Activated T-helper 1 cell treated with anti-CD3 and anti-CD28 coated beads, Interleukin-2, amount 50 U/mL, for 16 hours (primary cell): Measurements from ENCODE around the gene OGN.
"Not testable (repeated sequence)": the region's sequence is repeated elsewhere in the genome, so short reads cannot be mapped to it uniquely, and the experiment has no call there.

ENCODE experiments used
- DNase-seq, 2 donors: peaks; one replicate each; pipeline ENCODE4 v3.0.0-alpha.2; 2020; ENCODE audit warnings: low read depth in 1 of 2, low spot score in 1 of 2

OGN gene, protein sequence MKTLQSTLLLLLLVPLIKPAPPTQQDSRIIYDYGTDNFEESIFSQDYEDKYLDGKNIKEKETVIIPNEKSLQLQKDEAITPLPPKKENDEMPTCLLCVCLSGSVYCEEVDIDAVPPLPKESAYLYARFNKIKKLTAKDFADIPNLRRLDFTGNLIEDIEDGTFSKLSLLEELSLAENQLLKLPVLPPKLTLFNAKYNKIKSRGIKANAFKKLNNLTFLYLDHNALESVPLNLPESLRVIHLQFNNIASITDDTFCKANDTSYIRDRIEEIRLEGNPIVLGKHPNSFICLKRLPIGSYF

DNA sequence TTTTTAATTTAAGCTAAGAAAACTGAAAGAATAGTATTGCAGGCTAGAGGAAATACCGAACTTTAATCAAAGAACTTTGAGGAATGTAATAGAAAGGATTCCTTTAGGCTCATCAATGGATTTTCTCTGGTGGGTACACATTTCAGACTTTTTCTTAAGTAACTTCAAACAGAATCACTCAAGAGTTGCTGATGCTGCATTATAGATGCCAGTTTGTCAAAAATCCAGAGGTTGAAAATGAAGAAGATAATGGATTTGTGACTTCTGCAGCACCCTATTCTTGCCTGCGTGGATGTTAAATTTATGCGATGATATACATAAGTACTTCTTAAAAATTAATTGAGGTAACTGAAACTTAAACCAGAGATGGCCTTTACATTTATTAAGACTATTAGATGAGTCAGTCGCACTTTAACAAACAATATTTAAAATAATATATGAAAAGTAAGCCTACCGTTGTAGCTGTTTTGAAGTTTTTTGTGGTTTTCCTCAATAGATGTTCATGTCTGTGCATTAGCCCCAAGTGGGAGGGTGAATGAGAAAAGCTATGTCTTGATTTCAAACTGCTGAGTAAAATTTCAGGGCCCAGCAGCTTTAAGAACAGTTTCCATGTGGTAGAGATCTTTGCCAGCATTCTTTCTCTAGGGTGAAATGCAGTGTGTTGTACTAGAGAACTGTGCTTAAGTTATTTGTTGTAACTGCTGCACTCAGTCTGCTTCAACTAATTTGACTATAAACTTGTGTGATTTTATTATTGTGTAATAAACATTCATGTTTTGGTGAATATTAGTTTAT is at the start of gene OGN:
Gene OGN (minus strand): TSS at position 537 of the 795 bp plus-strand sequence. CDS start 1,171 bp downstream, outside the sequence.
- DNase-seq, result no peak

DNA sequence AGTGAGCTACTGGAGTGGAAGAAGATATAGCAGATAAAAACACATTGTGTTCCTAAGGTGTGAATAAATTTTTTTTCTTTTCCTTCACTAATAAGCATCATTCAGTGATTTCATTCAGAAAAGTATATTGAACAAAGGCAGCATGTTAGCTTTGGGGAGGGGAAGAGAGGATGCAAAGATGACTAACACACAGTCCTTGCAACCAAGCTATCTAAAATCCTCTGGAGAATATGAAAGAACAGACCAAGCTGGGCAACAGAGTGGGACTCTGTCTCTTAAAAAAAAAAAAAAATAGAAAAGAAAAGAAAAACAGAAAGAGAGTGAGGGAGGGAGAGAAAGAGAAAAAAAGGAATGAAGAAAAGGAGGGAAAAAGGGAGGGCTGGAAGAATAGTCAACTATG is 42.2 kb upstream of the OGN start:
- no peak for DNase-seq

DNA sequence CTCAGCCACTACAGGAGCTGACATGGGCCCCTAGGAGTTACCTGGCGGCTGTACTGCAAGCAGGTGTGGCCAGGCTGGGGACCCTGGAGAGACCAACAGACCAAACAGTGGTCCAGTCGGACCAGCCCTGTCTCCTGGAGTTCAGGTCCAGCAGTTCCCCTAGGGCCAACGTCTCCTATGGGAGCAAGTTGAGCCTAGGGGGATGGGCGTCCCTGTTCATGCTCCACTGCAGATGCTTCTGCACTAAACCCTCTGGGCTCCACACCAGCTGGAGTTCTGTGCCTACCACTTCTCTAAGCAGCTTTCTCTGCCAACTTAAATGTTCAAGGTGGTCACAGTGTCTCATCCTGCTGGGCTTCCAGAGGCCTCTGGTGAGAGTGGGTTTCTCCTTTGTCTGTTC is 40.5 kb upstream of the OGN start:
- DNase-seq, result no peak

DNA sequence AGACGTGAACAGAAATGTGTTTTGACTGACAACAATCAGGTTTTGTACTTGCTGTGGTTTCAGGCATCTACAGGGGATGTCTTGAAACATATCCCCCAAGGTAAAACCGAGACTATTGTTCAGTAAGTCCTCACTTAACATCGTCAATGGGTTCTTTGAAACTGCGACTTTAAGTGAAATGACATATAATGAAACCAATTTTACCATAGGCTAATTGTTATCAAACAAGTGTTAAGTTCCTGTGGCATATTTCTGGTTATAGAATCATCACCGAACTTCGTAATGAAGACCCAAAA is 36.3 kb upstream of the OGN start:
- no peak for DNase-seq

DNA sequence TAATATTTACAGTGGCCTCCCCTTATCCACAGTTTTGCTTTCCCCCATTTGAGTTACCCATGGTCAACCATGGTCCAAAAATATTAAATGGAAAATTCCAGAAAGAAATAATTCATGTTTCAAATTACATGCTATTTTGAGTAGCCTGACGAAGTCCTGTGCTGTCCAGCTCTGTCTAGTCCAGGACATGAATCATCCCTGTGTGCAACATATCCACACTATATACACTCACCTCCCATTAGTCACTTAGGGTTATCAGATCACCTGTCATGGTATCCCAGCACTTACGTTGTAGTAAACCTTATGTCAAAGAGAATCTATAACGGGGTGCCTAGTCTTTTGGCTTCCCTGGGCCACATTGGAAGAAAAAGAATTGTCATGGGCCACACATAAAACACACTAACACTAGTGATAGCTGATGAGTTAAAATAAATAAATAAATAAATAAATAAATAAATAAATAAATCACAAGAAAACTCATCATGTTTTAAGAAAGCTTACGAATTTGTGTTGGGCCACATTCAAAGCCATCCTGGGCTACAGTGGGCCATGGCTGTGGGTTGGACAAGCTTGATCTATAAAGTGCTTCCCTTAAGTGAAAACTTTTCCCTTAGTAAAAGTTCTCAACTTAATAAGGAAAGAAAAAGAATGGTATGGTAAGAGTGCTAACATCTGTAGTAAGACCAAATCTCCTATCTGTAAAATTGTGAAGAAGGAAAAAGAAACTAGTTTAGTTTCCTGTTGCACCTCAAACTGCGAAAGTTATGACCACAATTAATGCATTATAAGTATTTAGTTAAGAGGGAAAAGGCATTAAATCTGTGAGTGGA is 35.8 kb upstream of the OGN start:
- DNase-seq, result no peak

DNA sequence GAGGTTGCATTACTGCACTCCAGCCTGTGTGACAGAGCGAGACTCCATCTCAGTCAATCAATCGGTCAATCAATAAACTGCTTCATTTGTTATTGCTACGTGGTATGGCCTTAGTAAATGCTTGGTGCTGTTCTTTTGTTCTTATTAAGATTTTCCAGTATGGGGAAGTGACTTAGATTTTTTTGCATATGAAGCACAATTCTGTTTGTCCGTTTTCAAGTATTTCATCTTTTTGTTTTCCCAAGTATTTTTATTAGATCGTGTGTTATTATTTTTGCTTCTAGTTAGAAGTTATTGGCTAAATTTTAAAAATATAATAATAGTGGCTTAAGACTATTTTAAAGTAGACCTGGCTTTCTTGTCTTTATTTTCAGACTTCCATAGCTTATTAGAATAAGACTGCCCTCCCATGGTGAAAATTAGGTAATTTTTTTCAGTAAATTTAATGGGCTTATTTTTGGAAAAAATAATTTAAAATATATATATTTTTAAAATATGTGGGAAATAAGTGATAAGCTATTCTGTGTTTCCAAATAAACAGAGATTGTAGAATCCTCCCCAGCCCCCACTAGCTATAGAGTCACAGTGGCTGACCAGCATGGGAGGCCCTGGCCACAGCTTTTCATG is 34.6 kb upstream of the OGN start:
- DNase-seq, result no peak

DNA sequence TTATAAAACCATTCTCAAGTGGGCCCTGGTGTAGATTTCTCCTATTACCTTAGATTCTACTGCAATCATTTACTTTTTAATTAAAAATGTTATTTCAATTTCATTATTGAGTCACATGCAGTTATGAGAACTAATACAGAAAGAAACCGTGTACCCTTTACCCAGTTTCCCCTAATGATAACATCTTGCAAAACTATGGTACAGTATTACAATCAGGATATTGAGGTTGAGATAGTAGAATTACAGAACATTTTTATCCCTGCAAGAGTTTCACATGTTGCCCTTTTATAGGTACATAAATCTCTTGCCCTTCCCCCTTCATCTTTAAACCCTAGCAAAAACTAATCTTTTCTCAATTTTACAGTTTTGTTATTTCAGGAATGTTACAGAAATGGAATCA is 30.9 kb upstream of the OGN start:
- no peak for DNase-seq

DNA sequence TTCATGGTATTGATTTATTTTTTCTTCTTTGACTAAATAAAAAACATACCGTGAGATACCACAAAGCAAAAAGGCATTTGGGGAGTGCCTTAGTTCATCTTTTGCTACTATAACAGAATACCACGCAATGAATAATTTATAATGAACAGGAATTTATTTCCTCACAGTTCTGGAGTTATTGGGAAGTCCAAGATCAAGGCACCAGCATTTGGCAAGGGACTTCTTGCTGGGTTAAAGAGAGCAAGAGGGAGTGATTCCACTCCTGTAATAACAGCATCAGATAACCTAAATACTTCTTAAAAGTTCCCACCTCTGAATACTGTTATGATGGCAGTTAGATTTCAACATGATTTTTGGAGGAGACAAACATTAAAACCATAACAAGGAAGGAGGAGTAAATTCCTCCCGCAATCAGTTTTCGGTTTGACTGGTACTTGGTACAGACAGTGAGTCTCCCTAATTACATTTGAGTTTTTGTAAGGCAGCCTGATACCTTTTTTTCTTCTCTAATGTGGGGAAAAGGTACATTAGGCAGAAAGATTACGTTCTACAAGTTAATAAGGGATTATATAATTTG is 28.7 kb upstream of the OGN start:
- DNase-seq, result no peak

DNA sequence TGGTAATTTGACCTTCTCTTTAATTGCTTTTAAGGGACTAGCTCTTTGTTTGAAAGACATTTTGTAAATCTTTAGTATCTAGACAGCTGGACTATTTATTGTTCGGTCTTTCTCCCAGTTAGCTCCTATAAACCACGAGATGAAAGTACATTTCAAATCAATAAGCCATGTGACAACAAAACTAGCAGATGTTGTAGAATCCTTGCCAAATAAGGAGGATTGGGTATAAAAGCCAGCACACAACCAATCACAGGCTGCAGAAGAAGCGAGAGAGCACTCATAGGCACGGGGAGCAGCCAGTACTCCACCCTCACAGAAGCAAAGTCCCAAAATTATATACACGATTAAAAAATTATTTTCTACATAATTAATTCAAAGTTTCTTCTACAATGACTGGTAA is 28.0 kb upstream of the OGN start:
- no peak for DNase-seq

DNA sequence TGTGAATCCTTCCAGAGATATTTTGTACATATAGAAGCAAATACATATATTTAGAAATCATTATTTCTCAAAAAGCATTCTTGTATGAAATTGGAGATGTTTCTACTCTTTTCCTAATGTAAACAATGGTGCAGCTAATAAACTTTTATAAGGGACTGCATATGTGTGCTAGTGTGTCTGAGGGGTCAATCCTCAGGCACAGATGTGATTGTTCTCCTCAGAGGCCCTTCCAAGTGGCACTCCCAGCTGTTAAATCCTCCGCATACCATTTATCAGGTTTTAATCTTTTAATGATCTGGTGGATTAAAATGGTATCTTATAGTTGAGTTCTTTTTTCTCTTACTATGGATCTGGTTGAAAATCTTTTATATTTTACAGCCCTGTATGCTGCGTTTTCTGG is 25.5 kb upstream of the OGN start:
- no peak for DNase-seq

DNA sequence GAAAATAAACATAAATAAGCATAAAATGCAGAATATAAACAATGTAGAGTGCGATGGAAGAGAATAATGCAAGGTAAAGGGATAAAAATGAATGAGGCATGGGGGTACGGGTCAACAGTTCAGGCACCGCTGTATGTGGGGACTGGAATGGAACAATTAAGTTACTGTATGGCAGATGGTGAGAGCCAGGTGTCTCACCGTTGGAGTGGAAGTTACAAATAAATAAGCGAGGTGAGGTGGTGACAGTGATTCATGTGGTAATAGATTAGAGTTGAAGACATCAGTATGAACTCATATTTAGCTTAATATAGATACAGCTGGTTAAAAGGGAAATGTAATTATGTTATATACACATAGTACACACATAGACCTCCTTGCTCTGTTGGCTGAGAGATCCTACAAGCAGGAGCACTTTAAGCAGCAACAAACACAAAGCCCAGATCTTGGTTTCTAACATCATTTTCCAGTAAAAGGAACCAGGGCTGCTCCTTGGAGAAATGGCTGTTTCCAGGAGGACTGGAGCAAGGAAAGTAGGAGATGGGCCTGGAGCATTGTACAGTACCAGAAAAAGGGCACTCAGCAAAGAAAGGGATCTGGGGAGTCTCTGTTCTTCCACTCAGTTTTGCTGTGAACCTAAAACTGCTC is 22.2 kb upstream of the OGN start:
- DNase-seq, result no peak

DNA sequence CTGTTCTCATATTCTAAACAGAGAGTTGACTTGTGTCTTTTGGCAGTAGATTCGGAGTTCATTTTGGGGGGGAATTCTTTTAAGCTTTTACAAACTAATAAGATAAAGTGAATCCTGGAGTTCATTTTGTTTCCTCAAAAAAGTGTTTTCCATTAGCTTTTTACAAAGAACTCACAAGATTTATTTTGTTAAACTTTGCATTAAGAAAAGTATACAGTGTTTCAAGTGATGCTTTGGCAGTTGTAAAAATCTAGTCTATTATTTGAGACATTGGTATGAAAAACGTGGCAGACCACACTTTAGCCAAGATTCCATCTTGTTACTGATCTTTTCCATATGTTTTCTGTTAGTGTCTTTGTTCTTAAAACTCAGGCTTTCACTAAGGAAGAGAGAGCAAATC is 21.1 kb upstream of the OGN start:
- DNase-seq, result no peak

DNA sequence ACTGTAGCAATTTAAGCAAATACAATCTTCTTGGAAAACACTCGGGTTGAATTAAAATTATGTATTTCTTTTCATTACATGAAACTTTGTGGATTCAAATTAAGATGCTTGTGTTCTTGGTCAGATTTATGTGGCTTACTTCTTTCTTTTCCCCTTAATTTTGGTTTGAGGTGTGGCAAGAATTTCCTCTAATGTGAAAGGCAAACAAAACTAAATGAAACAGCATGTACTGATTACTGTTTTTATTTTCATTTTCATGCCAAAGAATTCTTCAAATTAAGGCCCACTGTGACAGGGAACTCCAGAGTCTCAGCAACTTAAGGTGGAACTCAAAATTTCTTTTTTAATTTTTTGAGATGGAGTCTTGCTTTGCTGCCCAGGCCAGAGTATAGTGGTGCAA is 20.0 kb upstream of the OGN start, which contains the start of gene OMD:
Gene OMD (minus strand): TSS at position 132 of the 400 bp plus-strand sequence. CDS start 6,913 bp downstream, outside the sequence.
- no peak for DNase-seq

DNA sequence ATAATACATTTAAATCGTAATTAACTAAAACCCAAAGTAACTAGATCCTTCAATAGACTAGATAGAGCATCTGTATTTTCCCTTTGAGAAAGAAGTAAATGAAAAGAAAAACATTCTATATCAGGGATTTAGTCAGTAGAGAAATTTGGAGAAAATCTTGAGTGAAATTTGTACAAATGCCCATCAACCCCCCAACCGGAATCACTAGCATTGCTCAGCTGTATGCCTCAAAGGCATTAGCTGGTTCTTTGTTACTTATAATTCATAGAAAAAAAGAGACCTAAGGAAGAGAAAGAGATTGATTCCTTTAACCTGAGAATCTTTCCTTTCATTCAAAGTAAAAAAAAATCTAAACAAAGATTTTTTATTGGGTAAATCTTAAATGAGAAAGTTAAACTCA is 19.2 kb upstream of the OGN start:
- no peak for DNase-seq

DNA sequence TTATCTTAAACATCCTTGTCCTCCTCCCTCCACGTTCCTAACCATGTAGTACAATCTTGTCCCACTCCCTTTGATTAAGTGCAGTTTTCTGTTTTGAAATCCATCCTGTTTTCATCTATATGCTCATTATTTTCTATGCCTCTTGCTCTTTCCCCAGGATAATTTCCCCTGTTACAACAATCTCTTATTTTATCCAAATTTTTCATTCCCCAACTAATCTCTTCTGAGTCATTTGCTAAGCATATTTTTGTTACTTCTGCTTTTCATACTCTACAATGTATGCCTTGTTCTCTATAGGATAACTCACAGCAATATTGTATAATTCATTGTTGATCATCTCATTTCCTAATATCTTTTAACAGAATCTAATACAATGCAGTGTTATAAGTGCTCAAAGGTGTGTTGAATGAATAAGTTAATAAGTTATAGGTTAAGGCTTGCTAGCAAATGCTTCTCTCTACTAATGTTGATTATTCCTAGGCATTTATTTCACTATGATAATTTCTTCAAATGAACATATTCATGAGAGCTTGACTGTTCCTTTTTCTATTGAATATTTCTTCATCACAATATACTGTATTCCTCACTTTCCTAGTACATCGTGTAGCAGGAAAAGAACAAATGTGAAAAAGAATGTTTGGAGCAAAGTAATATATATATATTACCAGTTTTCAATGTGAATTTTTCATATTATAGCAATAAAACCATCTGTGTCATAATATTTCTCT is 18.4 kb upstream of the OGN start:
- DNase-seq, result no peak

DNA sequence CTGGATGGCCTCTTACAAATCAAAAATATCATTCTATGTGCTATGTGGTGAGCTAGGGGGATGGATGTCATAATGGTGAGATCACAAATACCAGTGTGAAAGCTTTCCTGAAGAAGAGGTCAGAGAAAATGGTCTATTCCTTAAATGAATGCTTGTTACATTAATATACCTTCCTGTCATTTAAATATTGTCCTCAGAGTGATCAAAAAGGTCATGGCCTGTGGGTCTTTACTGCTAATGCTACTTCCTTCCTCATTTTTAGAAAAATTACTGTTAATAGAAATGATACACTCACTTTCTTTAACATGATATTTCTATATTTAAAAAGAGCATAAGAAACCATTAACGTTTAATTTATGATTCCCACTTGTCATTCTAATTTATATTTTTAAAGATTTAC is 10.2 kb upstream of the OGN start:
- DNase-seq, result no peak

DNA sequence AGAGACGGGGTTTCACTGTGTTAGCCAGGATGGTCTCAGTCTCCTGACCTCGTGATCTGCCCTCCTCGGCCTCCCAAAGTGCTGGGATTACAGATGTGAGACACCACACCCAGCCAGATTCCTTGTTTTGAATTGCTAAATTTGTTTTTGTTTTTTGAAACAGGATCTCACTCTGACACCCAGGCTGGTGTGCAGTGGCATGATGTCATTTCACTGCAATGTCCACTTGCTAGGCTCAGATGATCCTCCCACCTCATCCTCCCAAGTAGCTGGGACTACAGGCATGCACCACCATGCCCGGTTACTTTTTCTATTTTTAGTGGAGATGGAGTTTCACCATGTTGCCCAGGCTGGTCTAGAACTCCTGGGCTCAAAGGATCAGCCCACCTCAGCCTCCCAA is 6.8 kb upstream of the OGN start:
- not testable (repeated sequence) for DNase-seq

DNA sequence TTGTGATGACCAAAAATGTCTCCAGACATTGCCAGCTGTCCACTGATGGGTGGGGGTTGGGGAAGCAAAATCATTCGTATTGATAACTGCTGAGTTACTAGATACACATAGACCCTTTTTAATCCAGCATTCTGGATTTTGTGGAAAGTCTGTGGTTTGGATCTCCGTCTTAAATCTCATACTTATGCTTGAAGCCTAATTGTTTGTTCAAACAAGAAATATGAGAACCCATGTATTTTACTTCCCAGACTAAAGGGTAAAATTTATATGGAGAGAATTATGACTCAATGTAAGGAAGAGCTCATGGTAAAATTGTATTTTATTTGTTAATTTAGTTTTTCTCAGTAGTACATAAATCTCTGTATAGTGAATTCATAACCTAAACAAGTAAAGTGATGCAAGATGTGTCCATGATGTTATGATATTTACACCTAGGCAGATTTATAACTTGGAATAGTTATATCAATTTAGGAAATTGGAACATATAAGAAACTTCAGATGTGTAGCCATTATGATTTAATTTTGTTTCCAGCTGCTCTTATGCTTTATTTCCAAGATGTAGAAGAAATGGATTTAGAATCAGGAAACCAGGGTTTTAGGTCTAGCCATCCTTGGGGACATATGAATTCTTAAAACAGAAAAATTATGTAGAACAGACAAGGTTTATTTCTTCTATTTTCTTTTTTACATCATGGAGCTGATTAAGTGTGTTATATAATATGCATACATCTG is 4.5 kb upstream of the OGN start:
- no peak for DNase-seq

DNA sequence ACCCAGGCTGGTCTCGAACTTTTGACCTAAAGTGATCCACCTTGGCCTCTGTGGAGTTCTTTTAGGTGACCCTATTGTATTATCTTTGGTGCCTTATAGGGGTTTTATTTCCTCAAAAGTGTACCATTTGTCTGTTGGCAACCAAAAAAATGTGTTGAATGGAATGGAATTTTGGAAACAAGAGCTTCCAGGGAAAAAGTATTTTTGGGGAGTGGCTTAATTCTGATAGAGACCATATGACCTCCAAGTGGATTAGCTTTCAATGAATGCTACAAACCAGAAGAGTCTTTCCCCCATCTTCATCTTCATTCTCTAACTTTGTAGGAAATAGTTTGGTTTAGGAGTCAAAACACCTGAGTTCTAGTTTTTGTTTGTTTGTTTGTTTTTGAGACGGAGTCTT is 3.4 kb upstream of the OGN start:
- no peak for DNase-seq
